IMR-90 (cell line): Measurements from ENCODE around the gene HOXA10. TPM values are rescaled to one million over a fixed set of nuclear protein-coding genes. Genes with fewer than 3 reads are reported as not detected.

Experiments used
- ATAC-seq: fragments of 200-7000 bp; cut with Tn5 transposase; 2 replicates; pipeline ENCODE4 v1.9.1; 2020; ENCODE audit warnings: low read depth, mild to moderate bottlenecking, moderate library complexity
- BruUV-seq: library from RNA; stranded (reverse); fragments of 400-500 nt; replicated peaks from 2 replicates; lab custom pipeline; 2021; lab: Mats Ljungman, UMichigan
- CTCF ChIA-PET: fragments of 300-600 bp; formaldehyde crosslinking; extraction: SDS; loops from one replicate; lab custom pipeline; 2021; ENCODE audit warnings: antibody characterized with exemption; lab: Yijun Ruan, JAX
- POLR2A ChIA-PET: fragments of 300-600 bp; sonication (Branson Sonifier 250); formaldehyde crosslinking; loops from one replicate; lab custom pipeline; 2022; ENCODE audit warnings: antibody characterized with exemption; ENCODE audit not compliant: unreplicated experiment; lab: Charles Lee
- DNase-seq: peaks from one replicate; pipeline ENCODE4 v3.0.0; 2013
- H2AFZ ChIP-seq: replicated peaks from 2 replicates; pipeline ENCODE3; 2013; ENCODE audit warnings: low read length, mild to moderate bottlenecking; ENCODE audit not compliant: poor library complexity
- H2AK5ac ChIP-seq: 2 replicates; pipeline ENCODE4 v1.6.1; 2013; ENCODE audit warnings: low read depth, low read length, inconsistent platforms
- H2AK9ac ChIP-seq: replicated peaks from 2 replicates; pipeline ENCODE3; 2013; ENCODE audit warnings: mild to moderate bottlenecking, low read depth, low read length, moderate library complexity; ENCODE audit not compliant: poor library complexity
- H2BK120ac ChIP-seq: 2 replicates; pipeline ENCODE4 v1.6.1; 2013; ENCODE audit warnings: low read depth, low read length, inconsistent platforms
- H2BK15ac ChIP-seq: 3 replicates; pipeline ENCODE4 v1.6.1; 2013; ENCODE audit warnings: low read depth, low read length, inconsistent platforms
- H2BK20ac ChIP-seq: 2 replicates; pipeline ENCODE4 v1.6.1; 2013; ENCODE audit warnings: low read depth, mild to moderate bottlenecking, inconsistent platforms, low read length, moderate library complexity
- H2BK5ac ChIP-seq: 2 replicates; pipeline ENCODE4 v1.6.1; 2013; ENCODE audit warnings: mild to moderate bottlenecking, low read depth, low read length, inconsistent platforms; ENCODE audit not compliant: poor library complexity, severe bottlenecking
- H3K14ac ChIP-seq: replicated peaks from 2 replicates; pipeline ENCODE4 v1.6.1; 2013; ENCODE audit warnings: low read depth, low read length, inconsistent platforms
- H3K18ac ChIP-seq: 2 replicates; pipeline ENCODE4 v1.6.1; 2013; ENCODE audit warnings: low read depth, low read length, control low read depth
- H3K23ac ChIP-seq: 2 replicates; pipeline ENCODE4 v1.6.1; 2013; ENCODE audit warnings: low read depth, low read length, inconsistent platforms
- H3K27ac ChIP-seq: 2 replicates; pipeline ENCODE4 v1.5.1; 2013; ENCODE audit warnings: mild to moderate bottlenecking, control low read depth, low read length; ENCODE audit not compliant: insufficient read depth
- H3K27me3 ChIP-seq: 2 replicates; pipeline ENCODE4 v1.6.1; 2013; ENCODE audit warnings: low read length; ENCODE audit not compliant: control insufficient read depth, insufficient read depth
- H3K36me3 ChIP-seq: 2 replicates; pipeline ENCODE4 v1.6.1; 2013; ENCODE audit warnings: low read length, mixed read lengths; ENCODE audit not compliant: control insufficient read depth, insufficient read depth
- H3K4ac ChIP-seq: 2 replicates; pipeline ENCODE4 v1.6.1; 2013; ENCODE audit warnings: low read depth, low read length, inconsistent platforms
- H3K4me1 ChIP-seq: 2 replicates; pipeline ENCODE4 v1.6.1; 2013; ENCODE audit warnings: low read length, mixed read lengths; ENCODE audit not compliant: control insufficient read depth, insufficient read depth
- H3K4me2 ChIP-seq: 2 replicates; pipeline ENCODE4 v1.6.1; 2013; ENCODE audit warnings: low read depth, mild to moderate bottlenecking, control low read depth, low read length, moderate library complexity
- H3K4me3 ChIP-seq: 2 replicates; pipeline ENCODE4 v1.5.1; 2013; ENCODE audit warnings: low read depth, mild to moderate bottlenecking, control low read depth, low read length, moderate library complexity; ENCODE audit not compliant: insufficient read depth
- H3K56ac ChIP-seq: 2 replicates; pipeline ENCODE4 v1.6.1; 2013; ENCODE audit warnings: low read length, inconsistent platforms; ENCODE audit not compliant: insufficient read depth; ENCODE audit errors: extremely low read depth
- H3K79me1 ChIP-seq, 2 experiments: 2 replicates each; pipeline ENCODE4 v1.6.1; 2013; ENCODE audit warnings: low read length in 2 of 2, inconsistent platforms in 1 of 2, low read depth in 1 of 2
- H3K9ac ChIP-seq: 2 replicates; pipeline ENCODE4 v1.6.1; 2013; ENCODE audit warnings: low read depth, low read length, control low read depth
- H3K9me1 ChIP-seq: 2 replicates; pipeline ENCODE4 v1.6.1; 2013; ENCODE audit warnings: low read length, inconsistent platforms; ENCODE audit not compliant: insufficient read depth
- H3K9me3 ChIP-seq: 2 replicates; pipeline ENCODE4 v1.6.1; 2013; ENCODE audit warnings: low read length; ENCODE audit not compliant: control insufficient read depth, insufficient read depth
- H4K20me1 ChIP-seq: 2 replicates; pipeline ENCODE4 v1.6.1; 2013; ENCODE audit warnings: low read length, inconsistent platforms; ENCODE audit not compliant: insufficient read depth
- H4K5ac ChIP-seq: 2 replicates; pipeline ENCODE4 v1.6.1; 2013; ENCODE audit warnings: mild to moderate bottlenecking, low read depth, low read length, control low read depth
- H4K8ac ChIP-seq, 2 experiments: 2 replicates each; pipeline ENCODE4 v1.6.1; 2013; ENCODE audit warnings: low read depth in 2 of 2, low read length in 2 of 2, control low read depth in 1 of 2, inconsistent platforms in 1 of 2
- H4K91ac ChIP-seq: 2 replicates; pipeline ENCODE4 v1.6.1; 2013; ENCODE audit warnings: low read depth, low read length, inconsistent platforms; ENCODE audit not compliant: insufficient read depth
- CEBPB ChIP-seq: IDR thresholded peaks from 2 replicates; pipeline ENCODE4 v1.6.1; 2012; ENCODE audit warnings: low read depth, low read length, improper control_type of control experiment
- CHD1 ChIP-seq: IDR thresholded peaks from 2 replicates; pipeline ENCODE4 v1.6.1; 2012; ENCODE audit warnings: low read depth, low read length, improper control_type of control experiment
- CTCF ChIP-seq: conservative IDR thresholded peaks from 2 replicates; pipeline ENCODE4 v1.5.1; 2012; ENCODE audit warnings: mild to moderate bottlenecking, low read depth, low read length, improper control_type of control experiment
- FOS ChIP-seq: fragments of 150-350 bp; IDR thresholded peaks from 2 replicates; pipeline ENCODE4 v1.6.1; 2016; ENCODE audit warnings: low read depth, low read length
- MAZ ChIP-seq: IDR thresholded peaks from 2 replicates; pipeline ENCODE4 v1.6.1; 2012; ENCODE audit warnings: low read depth, mild to moderate bottlenecking, low read length, improper control_type of control experiment, moderate library complexity, borderline replicate concordance
- MXI1 ChIP-seq: IDR thresholded peaks from 2 replicates; pipeline ENCODE4 v1.6.1; 2012; ENCODE audit warnings: low read depth, mild to moderate bottlenecking, low read length, moderate library complexity, borderline replicate concordance
- NFE2L2 ChIP-seq: fragments of 150-350 bp; IDR thresholded peaks from 2 replicates; pipeline ENCODE4 v1.6.1; 2016; ENCODE audit warnings: low read depth, mild to moderate bottlenecking, low read length
- RCOR1 ChIP-seq: IDR thresholded peaks from 2 replicates; pipeline ENCODE4 v1.6.1; 2012; ENCODE audit warnings: mild to moderate bottlenecking, low read length, improper control_type of control experiment; ENCODE audit not compliant: insufficient replicate concordance
- RFX5 ChIP-seq: IDR thresholded peaks from 2 replicates; pipeline ENCODE4 v1.8.0; 2012; ENCODE audit warnings: low read depth, mild to moderate bottlenecking, low read length, moderate library complexity
- USF2 ChIP-seq: fragments of 150-350 bp; IDR thresholded peaks from 2 replicates; pipeline ENCODE4 v1.6.1; 2017; ENCODE audit warnings: mild to moderate bottlenecking, antibody characterized with exemption, low read length, low read depth
- WGBS, 2 experiments: methylation state at CpG; one replicate each; pipeline versions ENCODE4 v1.1.5 to v1.1.7; 2013; ENCODE audit warnings: missing lambda C conversion rate in 2 of 2; ENCODE audit not compliant: insufficient read length in 1 of 2; ENCODE audit errors: extremely low coverage in 2 of 2; 5-methylcytosine and 5-hydroxymethylcytosine counted together
- dilution Hi-C: fragments of 300-500 bp; cut with HindIII; formaldehyde crosslinking; loops from one replicate; pipeline ENCODE4 v1.14.3; 2018; ENCODE audit warnings: low sequenced_read_pairs; ENCODE audit not compliant: unreplicated experiment
- in situ Hi-C: fragments of 300-500 bp; cut with MboI; formaldehyde crosslinking; loops from 3 replicates; pipeline ENCODE4 v1.14.3; 2019; ENCODE audit warnings: low sequenced_read_pairs, inconsistent platforms, mixed read lengths
- intact Hi-C: fragments of 100-400 bp; cut with micrococcal nuclease; formaldehyde crosslinking; loops from 2 replicates; pipeline ENCODE4 v1.10.0; 2022
- polyA plus RNA-seq, 3 experiments: library from polyadenylated mRNA; depleted of rRNA; stranded (reverse); fragments of >200 nt; gene quantifications; 2 replicates each; pipeline ENCODE4 v1.2.3, GENCODE V29; 2012; ENCODE audit warnings: low replicate concordance in 1 of 3
- total RNA-seq: library from RNA; depleted of rRNA; stranded (reverse); fragments of >200 nt; gene quantifications from 2 replicates; pipeline ENCODE4 v1.2.3, GENCODE V29; 2012

HOXA10 gene
- total and polyA plus RNA-seq, 2 of the 4 experiments (the other 2 are of a cell fraction) = 0.10 to 0.18 TPM

GRCh38 chr7:27197137-27198042 is 23.3 kb upstream of the HOXA10 start:
- Histone ChIP-seq H3K56ac (no peak overlapping the region), H3K9me3 (peaks cover 4% of the 10 kb centered on the region; the same call in 1 of the 2 replicates), H3K9me1 (0 out of 2 replicates have a peak, but pooled peaks cover 5% of the 10 kb centered on the region), H3K36me3 (no peaks in the 10 kb centered on the region), H4K20me1 (peaks cover 15% of the 10 kb centered on the region), H2AK5ac (no peak overlapping the region), H2BK120ac (no peak overlapping the region), H4K91ac (no peak overlapping the region), H3K23ac (no peak overlapping the region), H3K79me1 (no peaks in the 10 kb centered on the region), H3K9ac (no peak overlapping the region), H3K4ac (no peak overlapping the region), H2AFZ (no peak overlapping the region), H4K8ac (no peak overlapping the region), H4K5ac (no peak overlapping the region), H3K4me1 (no peaks in the 10 kb centered on the region), H3K18ac (no peak overlapping the region), H2BK15ac (no peak overlapping the region), H3K14ac (no peak overlapping the region), H3K4me3 (no peak overlapping the region), H2BK5ac (no peak overlapping the region), H3K27ac (no peak overlapping the region), H3K4me2 (no peak overlapping the region), H2BK20ac (no peak overlapping the region), H3K27me3 (peaks cover 86% of the 10 kb centered on the region), H2AK9ac (no peak overlapping the region)
- no peak for DNase-seq
- ChIA-PET POLR2A (no interaction called here), CTCF (no interaction called here)
- no peak for ATAC-seq
- dilution Hi-C loops = no loop called here
- WGBS, 2 experiments = 13% methylated on average over 6 of the region's 18 CpGs; no CpG with 5 or more reads in 1 of the 2 experiments
- in situ Hi-C loops = loop anchor here (5.0 to 10.0 kb wide), 2 partner anchors 725 to 877 kb away; no protein-coding TSS in a partner anchor
- TF ChIP-seq CTCF (no peak), USF2 (no peak), FOS (no peak), MAZ (no peak), MXI1 (no peak), NFE2L2 (no peak), CEBPB (no peak), RCOR1 (no peak), CHD1 (no peak), RFX5 (no peak)
- BruUV-seq = no TSS peak
- intact Hi-C loops = loop anchor here (5.0 to 10.0 kb wide), 7 partner anchors 465 to 1907 kb away; partner anchors contain the start of genes HIBADH and TAX1BP1
